HG03159 (cell line): ENCODE results near the gene PET100.
"Not testable (repeated sequence)": the region's sequence is repeated elsewhere in the genome, so short reads cannot be mapped to it uniquely, and the experiment has no call there.

Experiments used
- ATAC-seq: cut with Tn5 transposase; IDR thresholded peaks from one replicate; pipeline ENCODE4 v1.9.1; 2021; ENCODE audit warnings: mild to moderate bottlenecking, moderate library complexity; ENCODE audit not compliant: unreplicated experiment

Gene PET100

DNA sequence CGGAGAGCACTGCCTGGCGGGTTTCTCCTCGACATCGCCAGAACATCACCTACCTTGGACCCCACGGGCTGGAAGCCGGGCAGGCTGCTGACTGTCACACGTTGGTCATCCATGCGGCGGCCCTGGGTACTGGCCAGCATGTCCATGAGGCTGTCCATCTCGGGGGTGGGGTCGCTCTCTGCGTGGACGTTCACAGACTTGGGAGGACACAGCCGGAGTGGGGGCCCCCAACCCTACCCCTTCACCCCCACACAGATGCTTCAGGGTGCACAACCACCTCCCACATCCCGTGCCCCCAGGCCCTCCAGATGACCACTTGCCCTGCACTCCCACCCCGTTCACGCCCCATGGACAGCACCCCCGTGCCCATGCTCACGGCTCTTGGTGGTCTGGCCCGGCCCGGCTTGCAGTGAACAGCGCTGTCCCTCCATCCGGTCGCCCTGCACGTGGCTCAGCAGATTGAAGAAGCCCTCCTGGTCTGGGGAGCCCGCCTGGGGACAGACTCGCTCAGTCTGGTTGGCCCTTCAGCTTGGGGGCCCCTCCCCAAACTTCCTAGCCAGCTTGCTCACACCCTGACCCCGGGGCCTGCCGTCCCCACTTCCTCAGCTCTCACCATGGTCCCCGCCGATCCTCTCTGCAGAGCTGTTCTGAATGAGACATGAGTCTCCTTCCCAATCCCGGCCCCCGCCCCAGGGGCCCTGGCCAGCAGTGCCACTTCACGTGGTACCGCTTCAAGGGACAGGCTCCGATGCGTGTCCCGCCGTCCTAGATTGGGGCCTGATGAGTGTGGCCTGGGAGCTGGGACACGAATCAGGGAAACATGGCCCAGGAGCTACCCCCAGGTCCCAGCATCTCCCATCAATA lies 3.0 kb downstream of the PET100 start:
- no peak for ATAC-seq

- ATAC-seq, result no peak
Measured at GRCh38 chr19:7633698-7634097, 4.1 kb downstream of the PET100 start, which contains the start of gene PCP2. TSS of gene PCP2 (minus strand) at chr19:7633719. CDS start at chr19:7633457, 262 bp downstream.

DNA sequence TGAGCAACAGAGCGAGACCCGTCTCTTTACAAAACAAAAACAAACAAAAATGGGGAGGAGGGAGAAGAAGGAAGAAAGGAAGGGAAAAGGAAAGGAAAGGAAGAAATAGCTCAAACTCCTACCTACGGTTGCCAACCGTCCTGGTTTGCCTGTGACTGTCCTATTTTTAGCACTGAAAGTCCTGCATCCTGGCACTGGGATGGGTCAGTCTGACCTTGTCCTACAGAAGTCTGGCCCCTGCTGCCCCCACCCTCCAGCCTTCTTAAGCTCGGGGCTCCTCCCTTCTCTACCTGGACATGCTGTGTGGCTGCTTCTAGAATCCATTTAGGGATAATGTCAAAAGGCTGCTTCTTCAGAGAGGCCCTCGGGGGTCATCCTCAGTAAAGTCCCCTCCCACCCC lies 6.1 kb downstream of the PET100 start:
- no peak for ATAC-seq

- no peak for ATAC-seq
Measured at GRCh38 chr19:7636317-7636690, 6.7 kb downstream of the PET100 start.

DNA sequence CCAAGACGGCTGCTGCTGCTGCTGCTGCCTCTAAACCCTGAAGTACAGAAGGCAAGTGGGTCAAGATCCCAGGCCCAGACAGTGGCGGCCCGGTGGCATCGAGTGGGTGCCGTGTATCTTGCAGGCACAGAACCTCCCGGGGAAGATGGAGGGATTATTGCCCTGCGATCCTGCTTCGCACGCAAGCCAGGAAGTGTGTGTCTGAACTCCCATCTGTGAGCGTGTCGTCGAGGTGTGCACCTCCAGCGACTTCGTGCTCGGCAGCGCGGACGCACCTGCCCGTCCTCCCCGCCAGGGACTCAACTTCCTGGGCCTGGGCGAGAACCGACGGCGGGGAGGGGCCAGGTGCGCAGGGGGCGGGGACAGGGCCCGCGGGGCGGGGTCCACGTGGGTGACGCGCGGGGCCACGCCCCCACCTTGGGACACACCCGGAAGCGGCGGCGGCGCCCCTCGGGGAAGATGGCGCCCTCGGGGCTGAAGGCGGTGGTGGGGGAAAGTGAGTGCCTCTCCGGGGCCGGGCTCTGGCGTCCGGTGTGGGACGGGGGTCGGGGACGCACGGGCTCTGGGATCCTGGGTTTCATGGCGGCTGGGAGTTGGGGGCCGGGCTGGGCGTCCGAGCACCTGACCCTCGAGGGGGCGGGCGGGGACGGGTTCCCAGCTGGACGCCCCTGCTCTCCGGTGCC lies 7.2 kb downstream of the PET100 start, which contains the start of gene STXBP2:
TSS of gene STXBP2 (plus strand) at position 420 of the 683 bp plus-strand sequence. CDS start at position 460, 40 bp downstream.
- ATAC-seq, result peak; percentile 75

DNA sequence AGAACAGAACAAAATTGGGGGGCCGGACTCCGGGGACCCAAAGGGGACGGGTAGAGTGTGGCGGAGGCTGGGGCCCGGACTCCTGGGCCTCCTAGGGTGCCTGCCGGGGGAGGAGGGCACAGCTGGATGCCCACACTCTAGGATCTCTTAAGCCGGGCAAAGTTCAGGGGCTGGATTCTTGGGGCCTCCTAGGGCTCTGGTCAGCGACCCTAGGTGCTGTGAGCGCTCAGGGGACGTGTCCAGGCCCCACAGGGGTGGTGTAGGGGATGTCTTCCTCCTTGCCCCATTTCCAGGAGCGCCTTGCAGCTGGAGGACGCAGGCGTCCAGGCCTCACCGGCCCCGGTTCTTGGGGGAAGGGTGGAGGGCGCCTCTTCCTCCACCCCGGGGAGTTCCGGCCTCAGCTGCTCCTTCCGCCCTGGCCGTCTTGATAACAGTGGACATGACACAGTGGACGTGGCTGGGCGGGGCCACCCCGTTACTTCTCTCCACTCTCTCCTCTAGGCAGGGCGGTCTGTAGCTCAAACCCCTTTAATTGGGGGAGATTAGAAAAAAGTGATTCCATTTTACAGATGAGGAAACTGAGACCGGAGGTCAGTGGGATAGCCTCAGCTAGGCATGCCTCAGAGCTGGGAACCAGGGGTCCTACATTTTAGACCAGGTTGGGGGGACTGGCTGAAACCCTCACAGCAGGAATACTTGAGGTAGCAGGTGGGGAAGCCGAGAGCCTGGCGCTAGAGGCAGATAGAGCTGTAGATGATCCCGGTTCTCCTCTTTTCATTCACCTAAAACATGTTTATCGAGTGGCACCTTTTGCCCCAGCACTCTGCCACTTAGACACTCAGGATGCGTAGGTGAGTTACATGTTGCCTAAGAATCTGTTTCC lies 8.0 kb downstream of the PET100 start:
- ATAC-seq, result peak; percentile 11

GRCh38 chr19:7638802-7639465 lies 9.3 kb downstream of the PET100 start:
- ATAC-seq, result no peak

DNA sequence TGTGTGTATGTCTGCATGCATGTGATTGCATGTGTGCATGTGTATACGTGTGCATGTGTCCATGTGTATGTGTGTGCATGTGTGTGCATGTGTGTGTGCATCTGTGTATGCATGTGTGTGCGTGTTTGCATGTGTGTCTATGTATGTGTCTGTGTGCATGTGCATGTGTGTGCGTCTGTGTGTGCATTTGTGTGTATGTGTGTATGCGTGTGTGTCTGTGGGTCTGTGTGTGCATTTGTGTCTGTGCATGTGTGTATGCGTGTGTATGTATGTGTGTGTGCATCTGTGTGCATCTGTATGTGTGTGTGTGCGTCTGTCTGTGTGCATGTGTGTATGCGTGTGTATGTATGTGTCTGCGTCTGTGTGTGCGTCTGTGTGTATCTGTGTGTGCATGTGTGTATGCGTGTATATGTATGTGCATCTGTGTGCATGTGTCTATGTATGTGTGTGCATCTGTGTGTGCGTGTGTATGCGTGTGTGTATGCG lies 10.3 kb downstream of the PET100 start:
- no peak for ATAC-seq

- no peak for ATAC-seq
Measured at GRCh38 chr19:7640803-7641202, 11.2 kb downstream of the PET100 start.

GRCh38 chr19:7641290-7642276 lies 12.0 kb downstream of the PET100 start:
- ATAC-seq, result no peak

- no peak for ATAC-seq
Measured at GRCh38 chr19:7642295-7643030, 12.9 kb downstream of the PET100 start.

DNA sequence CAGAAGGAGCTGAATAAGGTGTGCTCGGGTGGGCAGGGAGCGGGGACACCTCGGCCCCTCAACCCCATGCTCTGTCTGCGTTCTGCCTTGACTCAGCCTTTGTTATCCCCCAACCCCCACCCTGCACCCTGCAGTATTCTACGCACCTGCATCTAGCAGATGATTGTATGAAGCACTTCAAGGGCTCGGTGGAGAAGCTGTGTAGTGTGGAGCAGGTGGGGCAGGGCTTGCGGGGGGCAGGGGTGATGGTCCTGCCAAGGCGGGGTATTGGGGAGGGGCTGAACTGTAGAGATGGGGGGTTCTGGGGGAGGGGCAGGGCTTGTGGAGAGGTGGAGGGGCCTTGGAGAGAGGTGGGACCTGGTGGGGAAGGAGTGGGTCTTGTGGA lies 13.4 kb downstream of the PET100 start:
- no peak for ATAC-seq

DNA sequence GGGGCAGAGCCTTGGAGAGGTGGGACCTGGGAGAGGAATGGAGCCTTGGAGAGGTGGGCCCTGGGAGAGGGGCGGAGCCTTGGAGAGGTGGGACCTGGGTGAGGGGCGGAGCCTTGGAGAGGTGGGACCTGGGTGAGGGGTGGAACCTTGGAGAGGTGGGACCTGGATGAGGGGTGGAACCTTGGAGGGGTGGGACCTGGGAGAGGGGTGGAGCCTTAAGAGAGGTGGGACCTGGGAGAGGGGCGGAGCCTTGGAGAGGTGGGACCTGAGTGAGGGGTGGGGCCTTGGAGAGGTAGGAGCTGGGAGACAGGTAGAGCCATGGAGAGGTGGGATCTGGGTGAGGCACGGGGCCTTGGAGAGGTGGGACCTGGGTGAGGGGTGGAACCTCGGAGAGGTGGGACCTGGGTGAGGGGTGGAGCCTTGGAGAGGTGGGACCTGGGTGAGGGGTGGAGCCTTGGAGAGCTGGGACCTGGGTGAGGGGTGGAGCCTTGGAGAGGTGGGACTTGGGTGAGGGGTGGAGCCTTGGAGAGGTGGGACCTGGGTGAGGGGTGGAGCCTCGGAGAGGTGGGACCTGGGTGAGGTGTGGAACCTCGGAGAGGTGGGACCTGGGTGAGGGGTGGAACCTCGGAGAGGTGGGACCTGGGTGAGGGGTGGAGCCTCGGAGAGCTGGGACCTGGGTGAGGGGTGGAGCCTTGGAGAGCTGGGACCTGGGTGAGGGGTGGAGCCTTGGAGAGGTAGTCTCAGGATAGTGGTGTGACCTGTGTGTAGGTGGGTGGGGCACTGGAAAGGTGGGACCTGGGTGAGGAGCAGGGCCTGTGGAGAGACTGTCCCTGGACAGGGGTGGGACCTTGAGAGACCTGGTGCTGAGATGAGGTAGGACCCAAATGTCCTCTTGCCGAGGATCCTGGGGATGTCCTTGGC lies 14.3 kb downstream of the PET100 start:
- ATAC-seq, result not testable (repeated sequence)

DNA sequence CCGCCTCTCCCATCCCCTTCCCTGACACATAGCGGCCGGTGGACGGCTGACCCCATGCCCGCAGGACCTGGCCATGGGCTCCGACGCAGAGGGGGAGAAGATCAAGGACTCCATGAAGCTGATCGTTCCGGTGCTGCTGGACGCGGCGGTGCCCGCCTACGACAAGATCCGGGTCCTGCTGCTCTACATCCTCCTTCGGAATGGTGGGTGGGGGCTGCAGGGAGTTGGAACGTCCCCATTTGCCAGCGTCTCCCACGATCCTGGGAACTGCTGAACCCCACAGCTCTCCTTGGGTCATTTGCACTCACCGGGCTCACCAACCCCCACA lies 14.9 kb downstream of the PET100 start:
- ATAC-seq, result no peak

DNA sequence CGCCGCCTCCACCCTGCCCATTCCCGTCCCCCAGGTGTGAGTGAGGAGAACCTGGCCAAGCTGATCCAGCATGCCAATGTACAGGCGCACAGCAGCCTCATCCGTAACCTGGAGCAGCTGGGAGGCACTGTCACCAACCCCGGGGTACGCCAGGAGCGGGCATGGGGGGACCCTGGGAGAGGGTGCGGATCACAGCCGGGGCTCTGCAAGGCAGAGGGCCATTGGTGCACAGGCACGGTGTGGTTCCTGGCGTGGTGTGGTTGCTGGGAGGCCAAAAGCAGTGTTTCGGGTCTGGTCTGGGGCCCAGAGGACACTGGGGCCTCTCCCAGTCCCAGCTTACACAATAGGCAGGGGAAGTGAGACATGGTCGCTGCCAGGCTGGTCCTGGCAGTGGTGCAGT lies 15.6 kb downstream of the PET100 start:
- ATAC-seq, result no peak

DNA sequence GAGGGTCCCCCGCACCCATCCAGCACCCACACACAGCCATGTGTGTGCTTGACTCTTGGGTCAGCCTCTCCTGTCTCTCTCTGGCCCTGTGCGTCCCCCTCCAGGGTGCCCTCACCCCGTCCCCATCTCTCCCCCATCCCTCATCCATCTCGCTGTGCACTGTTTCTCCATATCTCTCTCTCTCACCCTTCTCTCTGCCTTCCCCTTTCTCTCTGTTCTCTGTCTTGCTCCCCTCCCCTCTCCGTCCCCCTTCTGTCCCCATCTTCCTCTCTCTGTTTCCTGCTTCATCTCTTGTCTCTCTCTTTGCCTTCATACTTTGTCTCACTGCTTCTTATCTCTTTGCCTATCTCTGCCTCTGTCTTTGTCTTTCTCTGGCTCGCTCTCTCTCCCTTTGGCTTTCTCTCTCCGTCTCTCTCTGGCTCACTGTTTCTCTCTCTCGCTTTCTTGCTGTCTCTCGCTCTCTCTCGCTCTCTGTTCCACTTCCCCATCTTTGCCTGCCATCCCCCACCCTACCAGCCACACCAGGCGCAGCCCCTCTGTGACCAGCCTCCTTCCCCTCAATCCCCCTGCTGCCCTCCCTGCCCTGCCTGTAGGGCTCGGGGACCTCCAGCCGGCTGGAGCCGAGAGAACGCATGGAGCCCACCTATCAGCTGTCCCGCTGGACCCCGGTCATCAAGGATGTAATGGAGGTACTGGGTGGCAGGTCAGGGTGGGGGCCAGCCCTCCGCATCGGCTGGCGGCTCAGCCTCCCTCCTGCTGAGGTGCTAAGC lies 16.2 kb downstream of the PET100 start:
- no peak for ATAC-seq

DNA sequence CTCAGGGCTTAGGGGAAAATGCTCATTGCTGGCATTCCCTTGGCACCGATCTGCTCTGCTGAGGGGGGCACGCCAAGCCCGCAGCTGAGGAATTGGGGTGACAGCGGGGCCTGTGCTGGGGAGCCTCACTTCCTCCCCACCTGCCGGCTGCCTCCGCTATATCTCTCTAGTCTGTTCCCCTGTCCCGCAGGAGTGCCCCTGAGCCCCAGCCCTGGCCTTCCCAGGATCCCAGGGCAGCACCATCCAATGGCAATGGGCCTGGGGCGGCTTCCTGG lies 16.8 kb downstream of the PET100 start:
- no peak for ATAC-seq
